ELF-1 (cell line): Measurements from ENCODE around the gene SRPRA.

ENCODE experiments used
- DNase-seq: peaks from one replicate; pipeline ENCODE4 v3.0.0-alpha.2; 2016; ENCODE audit warnings: low read depth, low spot score

SRPRA gene

DNA sequence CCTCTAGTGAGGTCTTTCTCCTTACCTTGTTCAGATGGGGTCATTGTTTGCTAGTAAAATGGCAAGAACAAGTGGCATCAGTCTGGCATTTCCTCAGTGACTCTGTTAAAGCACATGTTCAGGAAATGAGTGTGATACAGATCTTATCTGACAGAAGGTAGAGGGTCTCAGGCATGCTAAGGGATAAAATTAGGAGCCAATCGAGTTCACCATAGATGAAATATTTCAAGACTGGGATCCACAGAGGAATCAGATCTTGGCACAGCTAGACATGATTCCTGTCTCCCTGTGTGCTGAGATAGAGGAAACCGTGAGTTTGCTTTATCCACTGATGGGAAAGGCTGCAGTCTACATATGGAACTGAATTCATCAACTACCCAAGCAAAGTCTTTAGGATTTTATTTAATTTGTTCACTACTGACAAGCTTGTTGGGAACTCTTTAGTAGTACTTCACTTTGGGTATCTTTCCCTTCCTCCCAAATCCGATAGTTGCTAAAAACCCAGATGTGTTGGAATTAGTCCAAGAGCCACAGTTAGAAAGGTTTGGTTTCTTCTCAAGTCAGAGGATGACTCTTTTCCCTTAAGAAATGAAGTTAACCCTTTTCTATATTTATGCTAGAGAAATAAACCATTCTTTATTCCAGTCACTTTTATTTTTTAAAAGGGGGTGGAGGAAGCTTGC lies 38.7 kb downstream of the SRPRA start:
- DNase-seq = no peak

DNA sequence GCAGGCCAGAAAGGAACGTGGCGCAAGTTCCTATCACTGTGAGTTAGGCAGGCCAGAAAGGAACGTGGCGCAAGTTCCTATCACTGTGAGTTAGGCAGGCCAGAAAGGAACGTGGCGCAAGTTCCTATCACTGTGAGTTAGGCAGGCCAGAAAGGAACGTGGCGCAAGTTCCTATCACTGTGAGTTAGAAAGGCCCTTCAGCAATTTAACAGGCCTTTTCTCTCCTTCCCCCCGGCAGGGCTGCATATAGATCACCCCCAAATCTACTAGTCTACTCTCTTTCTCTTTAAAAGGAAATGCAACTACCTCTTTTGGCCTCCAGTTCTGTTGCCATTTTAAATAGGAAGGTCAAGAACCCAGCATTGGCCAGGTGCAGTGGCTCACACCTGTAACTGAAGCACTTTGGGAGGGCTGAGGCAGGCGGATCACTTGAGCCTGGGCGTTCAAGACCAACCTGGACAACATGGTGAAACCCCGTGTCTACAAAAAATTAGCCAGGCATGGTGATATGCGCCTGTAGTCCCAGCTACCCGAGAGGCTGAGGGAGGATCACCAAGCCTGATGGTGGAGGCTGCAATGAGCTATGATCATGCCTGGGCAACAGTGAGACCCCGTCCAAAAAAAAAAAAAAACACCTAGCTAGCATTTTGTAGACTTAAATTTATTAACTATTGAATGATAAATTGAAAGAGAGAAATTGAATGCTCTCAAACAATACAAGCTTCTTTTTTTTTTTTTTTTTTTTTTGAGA lies 42.2 kb downstream of the SRPRA start:
- no peak for DNase-seq

DNA sequence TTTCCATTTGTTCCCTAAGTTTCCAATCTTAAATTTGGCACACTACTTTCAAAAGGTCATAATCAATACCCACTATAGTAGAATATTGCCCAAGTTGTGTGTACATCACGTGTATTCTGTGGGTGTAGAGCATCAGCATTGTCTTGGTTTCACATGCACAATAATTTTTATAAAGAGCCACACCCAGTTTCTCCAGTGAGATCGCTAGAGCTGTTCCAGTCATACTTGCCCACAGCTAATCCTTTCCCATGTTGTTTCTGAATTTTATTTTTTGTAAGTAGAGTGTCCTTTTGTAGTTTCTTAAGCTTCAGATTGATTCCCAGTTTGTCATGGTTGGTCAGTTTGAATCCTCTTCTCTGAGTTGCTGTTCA lies 43.4 kb downstream of the SRPRA start:
- no peak for DNase-seq

DNA sequence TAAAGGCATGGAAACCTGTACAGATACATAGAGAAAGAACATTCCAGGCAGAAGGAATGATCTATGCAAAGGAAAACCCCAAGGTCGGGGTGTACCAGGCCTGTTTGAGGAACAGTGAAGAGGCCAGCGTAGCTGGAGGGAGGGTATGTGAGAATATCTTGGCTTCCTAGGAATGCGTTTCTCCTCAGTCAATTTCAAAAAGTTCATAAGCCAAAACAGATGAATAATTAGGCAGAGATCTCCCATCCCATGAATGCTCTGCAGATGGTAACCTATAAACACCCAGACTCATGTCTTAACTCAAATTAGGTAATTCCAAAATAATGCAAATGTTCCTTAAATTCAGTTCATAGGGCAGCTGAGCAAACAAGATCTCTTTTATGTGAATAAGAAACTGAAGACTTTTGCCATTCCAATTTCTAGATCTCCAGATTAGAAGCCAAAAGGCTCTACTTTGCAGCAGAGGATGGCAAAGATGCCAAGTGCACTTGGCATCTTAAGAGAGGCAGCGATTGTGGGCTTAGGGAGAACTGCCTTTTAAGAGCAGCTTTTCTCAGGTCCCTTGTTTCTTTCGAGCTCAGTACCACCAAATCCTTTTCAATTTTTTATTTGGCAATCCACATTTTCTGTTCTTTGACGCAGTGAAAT lies 43.9 kb downstream of the SRPRA start:
- no peak for DNase-seq

DNA sequence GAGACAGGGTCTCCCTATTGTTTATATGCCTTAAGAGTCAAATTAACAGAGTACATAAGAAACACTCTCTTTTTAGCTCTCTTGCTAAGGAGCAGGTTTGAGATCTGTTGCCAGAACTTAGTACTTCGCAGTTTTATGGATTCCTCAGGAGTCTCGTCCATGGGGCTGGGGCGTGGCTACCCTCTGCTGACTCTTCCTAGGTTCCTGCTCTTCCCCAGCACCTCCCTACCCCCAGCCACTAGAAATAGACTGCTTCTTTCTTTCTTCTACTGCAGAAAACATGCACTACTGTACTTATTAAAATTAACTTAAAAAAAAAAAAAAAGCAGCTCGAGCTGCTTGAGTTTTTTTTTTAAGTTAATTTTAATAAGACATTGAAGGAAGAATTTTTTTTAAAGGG lies 49.1 kb downstream of the SRPRA start:
- no peak for DNase-seq

DNA sequence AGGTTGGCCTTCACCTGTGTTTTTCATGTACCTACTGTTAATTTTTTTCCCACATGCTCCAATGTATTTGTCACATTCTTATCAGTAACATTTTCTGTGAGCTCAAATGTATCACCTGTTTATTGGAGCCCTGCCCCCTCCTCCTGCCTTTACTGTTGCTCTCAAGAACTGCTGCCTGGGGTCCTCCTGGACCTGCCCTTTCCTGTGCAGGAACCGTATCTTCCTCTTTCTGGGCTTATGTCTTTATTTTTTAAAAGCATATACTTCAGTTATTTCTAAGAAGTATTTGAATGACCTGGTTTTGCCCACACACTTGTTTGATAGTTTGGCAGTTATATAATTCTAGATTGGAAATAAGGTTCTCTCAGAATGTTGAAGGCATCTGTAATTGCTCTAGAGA lies 51.2 kb downstream of the SRPRA start:
- DNase-seq = no peak

DNA sequence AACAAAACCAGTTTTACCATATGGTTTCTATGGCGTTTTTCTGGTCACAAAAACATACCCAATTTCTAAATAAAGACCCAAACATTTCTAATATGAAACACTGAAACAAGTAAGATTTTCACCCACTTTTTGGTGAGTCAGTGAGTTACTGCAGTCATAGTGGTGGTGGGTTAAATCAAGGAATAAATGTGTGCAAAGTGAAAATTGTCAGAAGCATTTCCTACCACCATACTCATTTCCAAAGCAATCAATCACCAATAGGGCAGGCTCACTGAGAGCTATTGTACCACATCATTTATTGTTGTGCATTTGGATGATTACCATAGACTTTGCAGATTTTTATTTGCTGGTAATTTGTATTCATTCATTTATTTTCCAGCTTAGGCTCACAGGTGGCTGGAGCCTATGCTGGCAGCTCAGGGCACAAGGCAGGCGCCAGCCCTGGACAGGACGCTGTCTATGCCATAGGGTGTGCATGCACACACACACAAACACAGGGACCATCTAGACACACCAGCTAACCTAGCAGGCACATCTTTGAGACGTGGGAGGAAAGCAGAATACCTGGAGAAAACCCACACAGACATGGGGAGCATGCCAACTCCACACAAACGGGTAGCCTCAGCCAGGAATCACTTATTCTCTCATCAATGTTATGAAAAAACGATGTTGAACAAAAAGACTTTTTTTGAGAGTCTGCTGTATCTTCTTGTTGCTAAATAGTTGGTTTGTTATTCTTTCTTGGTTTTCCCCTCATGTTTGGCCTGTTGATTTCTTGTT lies 52.0 kb downstream of the SRPRA start:
- DNase-seq = no peak

DNA sequence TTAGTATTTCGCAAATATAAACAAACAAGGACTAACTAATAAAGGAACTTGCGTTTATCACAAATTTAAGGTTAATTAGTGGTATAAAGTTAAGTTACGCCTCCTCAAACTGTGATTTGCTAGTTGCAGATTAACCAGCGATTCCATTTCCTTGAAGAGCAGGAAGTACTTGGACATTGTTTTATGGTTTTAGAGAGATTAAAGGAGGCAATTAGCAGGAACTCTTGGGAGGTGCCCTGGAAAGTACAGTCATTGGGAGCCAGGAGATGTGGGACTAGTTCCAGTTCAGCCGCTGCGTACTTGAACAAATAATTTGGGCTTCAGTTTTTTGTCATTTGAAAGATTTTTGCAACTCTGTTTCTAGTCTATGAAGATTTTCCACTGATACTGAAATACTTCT lies 53.9 kb downstream of the SRPRA start:
- DNase-seq = no peak

DNA sequence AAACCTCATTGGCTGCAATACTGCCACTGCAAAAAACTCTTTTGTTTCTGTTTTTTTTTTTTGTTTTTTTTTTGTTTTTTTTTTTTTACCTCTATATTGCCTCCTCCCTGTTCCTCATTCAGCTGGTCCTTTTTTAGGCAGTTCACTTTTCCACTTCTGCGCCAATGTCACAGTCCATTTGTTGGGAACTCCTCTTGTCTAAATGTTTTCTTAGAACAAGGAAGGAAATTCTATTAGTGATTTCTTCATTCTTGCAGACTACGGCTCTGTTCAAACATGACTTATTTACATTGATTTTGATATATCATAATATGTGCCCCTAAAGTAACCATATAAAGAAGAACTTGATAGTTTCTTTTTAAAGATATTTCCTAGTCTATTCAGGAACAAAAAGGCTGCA lies 54.3 kb downstream of the SRPRA start:
- no peak for DNase-seq
